ENCODE results near the gene CARS1.

The CARS1 gene

GRCh38 chr11:2982214-2982613 lies 75.0 kb downstream of the CARS1 start:
- peaks cover 3 to 89% of the 10 kb centered on the region in 2 donors for H3K36me3 ChIP-seq (replicated peaks in 1 of 2; ENCODE audit: control insufficient read depth in 2 of 2, insufficient read depth in 2 of 2, low read length in 2 of 2)
- H3K4me1 ChIP-seq (ENCODE audit: control insufficient read depth in 2 of 2, insufficient read depth in 1 of 2, low read depth in 1 of 2, low read length in 2 of 2) = no peaks in the 10 kb centered on the region
- no CpG with 5 or more reads among the region's 2 CpGs for WGBS, 2 donors (ENCODE audit: extremely low coverage in 2 of 2, insufficient read length in 2 of 2, insufficient replicate concordance in 1 of 2)
- no peak overlapping the region for H2BK12ac ChIP-seq (ENCODE audit: low read length)
- no peak overlapping the region for H2BK120ac ChIP-seq (ENCODE audit: low read depth, low read length)
- no peak for DNase-seq (ENCODE audit: low spot score)
- no peak overlapping the region for H3K27ac ChIP-seq (replicated peaks; ENCODE audit: low read length)
- no peak overlapping the region for H4K91ac ChIP-seq (ENCODE audit: low read depth, low read length, poor library complexity)
- peaks cover 1% of the 10 kb centered on the region for H3K79me1 ChIP-seq (ENCODE audit: low read depth, low read length)
- no peak overlapping the region for H2AK5ac ChIP-seq (ENCODE audit: low read depth, low read length)
- no peak overlapping the region for H3K23ac ChIP-seq (ENCODE audit: low read depth, low read length, poor library complexity)
- H3K27me3 ChIP-seq (ENCODE audit: control insufficient read depth in 3 of 3, insufficient read depth in 3 of 3, low read depth in 1 of 3, low read length in 3 of 3) = no peaks in the 10 kb centered on the region
- H2AFZ ChIP-seq (ENCODE audit: low read length) = no peak overlapping the region
- no peak overlapping the region for H3K14ac ChIP-seq (ENCODE audit: low read length)
- no peak overlapping the region for H3K9ac ChIP-seq (ENCODE audit: low read depth, low read length, poor library complexity)
- H3K18ac ChIP-seq (ENCODE audit: low read length) = no peak overlapping the region
- no peak overlapping the region for H3K4me2 ChIP-seq (ENCODE audit: insufficient read depth, low read length, poor library complexity, severe bottlenecking)
- no peak overlapping the region for H2BK5ac ChIP-seq (ENCODE audit: low read length)
- no peak overlapping the region for H2BK15ac ChIP-seq (ENCODE audit: low read length)
- no peaks in the 10 kb centered on the region for H3K9me3 ChIP-seq (replicated peaks in 1 of 2; ENCODE audit: control insufficient read depth in 2 of 2, insufficient read depth in 1 of 2, low read depth in 1 of 2, low read length in 2 of 2)
- H4K8ac ChIP-seq (ENCODE audit: low read depth, low read length) = no peak overlapping the region
- no peak overlapping the region for H3K4me3 ChIP-seq (ENCODE audit: low read length in 2 of 2)
- no peak overlapping the region for H3K4ac ChIP-seq (ENCODE audit: low read length)

- DNase-seq (ENCODE audit: low spot score) = no peak
- Histone ChIP-seq H3K9ac (ENCODE audit: low read depth, low read length, poor library complexity) (no peak overlapping the region), H2AK5ac (ENCODE audit: low read depth, low read length) (no peak overlapping the region), H4K8ac (ENCODE audit: low read depth, low read length) (no peak overlapping the region), H2BK120ac (ENCODE audit: low read depth, low read length) (no peak overlapping the region), H3K9me3 (replicated peaks in 1 of 2; ENCODE audit: control insufficient read depth in 2 of 2, insufficient read depth in 1 of 2, low read depth in 1 of 2, low read length in 2 of 2) (no peaks in the 10 kb centered on the region), H3K79me1 (ENCODE audit: low read depth, low read length) (peaks cover 1% of the 10 kb centered on the region), H3K23ac (ENCODE audit: low read depth, low read length, poor library complexity) (no peak overlapping the region), H3K14ac (ENCODE audit: low read length) (no peak overlapping the region), H3K4me1 (ENCODE audit: control insufficient read depth in 2 of 2, insufficient read depth in 1 of 2, low read depth in 1 of 2, low read length in 2 of 2) (no peaks in the 10 kb centered on the region), H3K27me3 (ENCODE audit: control insufficient read depth in 3 of 3, insufficient read depth in 3 of 3, low read depth in 1 of 3, low read length in 3 of 3) (no peaks in the 10 kb centered on the region), H3K27ac (replicated peaks; ENCODE audit: low read length) (no peak overlapping the region), H3K4me2 (ENCODE audit: insufficient read depth, low read length, poor library complexity, severe bottlenecking) (no peak overlapping the region), H3K4me3 (ENCODE audit: low read length in 2 of 2) (no peak overlapping the region), H2BK5ac (ENCODE audit: low read length) (no peak overlapping the region), H4K91ac (ENCODE audit: low read depth, low read length, poor library complexity) (no peak overlapping the region), H2AFZ (ENCODE audit: low read length) (no peak overlapping the region), H2BK12ac (ENCODE audit: low read length) (no peak overlapping the region), H3K4ac (ENCODE audit: low read length) (no peak overlapping the region), H3K18ac (ENCODE audit: low read length) (no peak overlapping the region), H2BK15ac (ENCODE audit: low read length) (no peak overlapping the region), H3K36me3 (replicated peaks in 1 of 2; ENCODE audit: control insufficient read depth in 2 of 2, insufficient read depth in 2 of 2, low read length in 2 of 2) (peaks cover 9 to 90% of the 10 kb centered on the region in 2 donors)
- no CpG with 5 or more reads among the region's 8 CpGs for WGBS, 2 donors (ENCODE audit: extremely low coverage in 2 of 2, insufficient read length in 2 of 2, insufficient replicate concordance in 1 of 2)
Observed at GRCh38 chr11:2981130-2981529, 76.1 kb downstream of the CARS1 start.

GRCh38 chr11:2980168-2980840 lies 76.9 kb downstream of the CARS1 start:
- H3K18ac ChIP-seq (ENCODE audit: low read length) = no peak overlapping the region
- H3K23ac ChIP-seq (ENCODE audit: low read depth, low read length, poor library complexity) = no peak overlapping the region
- no peak overlapping the region for H2BK12ac ChIP-seq (ENCODE audit: low read length)
- H3K36me3 ChIP-seq (replicated peaks in 1 of 2; ENCODE audit: control insufficient read depth in 2 of 2, insufficient read depth in 2 of 2, low read length in 2 of 2) = peaks cover 14 to 90% of the 10 kb centered on the region in 2 donors
- no peak overlapping the region for H2AFZ ChIP-seq (ENCODE audit: low read length)
- no CpG with 5 or more reads among the region's 6 CpGs for WGBS, 2 donors (ENCODE audit: extremely low coverage in 2 of 2, insufficient read length in 2 of 2, insufficient replicate concordance in 1 of 2)
- peaks cover 1% of the 10 kb centered on the region for H3K79me1 ChIP-seq (ENCODE audit: low read depth, low read length)
- no peak for DNase-seq (ENCODE audit: low spot score)
- no peak overlapping the region for H2AK5ac ChIP-seq (ENCODE audit: low read depth, low read length)
- no peak overlapping the region for H4K8ac ChIP-seq (ENCODE audit: low read depth, low read length)
- no peak overlapping the region for H2BK15ac ChIP-seq (ENCODE audit: low read length)
- H3K14ac ChIP-seq (ENCODE audit: low read length) = no peak overlapping the region
- no peaks in the 10 kb centered on the region for H3K27me3 ChIP-seq (ENCODE audit: control insufficient read depth in 3 of 3, insufficient read depth in 3 of 3, low read depth in 1 of 3, low read length in 3 of 3)
- H3K27ac ChIP-seq (replicated peaks; ENCODE audit: low read length) = no peak overlapping the region
- no peaks in the 10 kb centered on the region for H3K4me1 ChIP-seq (ENCODE audit: control insufficient read depth in 2 of 2, insufficient read depth in 1 of 2, low read depth in 1 of 2, low read length in 2 of 2)
- no peaks in the 10 kb centered on the region for H3K9me3 ChIP-seq (replicated peaks in 1 of 2; ENCODE audit: control insufficient read depth in 2 of 2, insufficient read depth in 1 of 2, low read depth in 1 of 2, low read length in 2 of 2)
- H3K4me2 ChIP-seq (ENCODE audit: insufficient read depth, low read length, poor library complexity, severe bottlenecking) = no peak overlapping the region
- no peak overlapping the region for H2BK5ac ChIP-seq (ENCODE audit: low read length)
- no peak overlapping the region for H4K91ac ChIP-seq (ENCODE audit: low read depth, low read length, poor library complexity)
- H3K4me3 ChIP-seq (ENCODE audit: low read length in 2 of 2) = no peak overlapping the region
- H3K4ac ChIP-seq (ENCODE audit: low read length) = no peak overlapping the region
- no peak overlapping the region for H3K9ac ChIP-seq (ENCODE audit: low read depth, low read length, poor library complexity)
- no peak overlapping the region for H2BK120ac ChIP-seq (ENCODE audit: low read depth, low read length)

GRCh38 chr11:2977113-2977512 lies 80.1 kb downstream of the CARS1 start:
- Histone ChIP-seq H3K27me3 (ENCODE audit: control insufficient read depth in 3 of 3, insufficient read depth in 3 of 3, low read depth in 1 of 3, low read length in 3 of 3) (no peaks in the 10 kb centered on the region), H2AK5ac (ENCODE audit: low read depth, low read length) (no peak overlapping the region), H4K8ac (ENCODE audit: low read depth, low read length) (no peak overlapping the region), H3K4me2 (ENCODE audit: insufficient read depth, low read length, poor library complexity, severe bottlenecking) (no peak overlapping the region), H2BK5ac (ENCODE audit: low read length) (no peak overlapping the region), H2BK120ac (ENCODE audit: low read depth, low read length) (no peak overlapping the region), H3K4ac (ENCODE audit: low read length) (no peak overlapping the region), H2BK12ac (ENCODE audit: low read length) (no peak overlapping the region), H2AFZ (ENCODE audit: low read length) (no peak overlapping the region), H4K91ac (ENCODE audit: low read depth, low read length, poor library complexity) (no peak overlapping the region), H3K4me3 (ENCODE audit: low read length in 2 of 2) (no peak overlapping the region), H3K14ac (ENCODE audit: low read length) (no peak overlapping the region), H3K9me3 (replicated peaks in 1 of 2; ENCODE audit: control insufficient read depth in 2 of 2, insufficient read depth in 1 of 2, low read depth in 1 of 2, low read length in 2 of 2) (no peaks in the 10 kb centered on the region), H3K36me3 (replicated peaks in 1 of 2; ENCODE audit: control insufficient read depth in 2 of 2, insufficient read depth in 2 of 2, low read length in 2 of 2) (peaks cover 30 to 97% of the 10 kb centered on the region in 2 donors), H2BK15ac (ENCODE audit: low read length) (no peak overlapping the region), H3K27ac (replicated peaks; ENCODE audit: low read length) (no peak overlapping the region), H3K9ac (ENCODE audit: low read depth, low read length, poor library complexity) (no peak overlapping the region), H3K23ac (ENCODE audit: low read depth, low read length, poor library complexity) (no peak overlapping the region), H3K18ac (ENCODE audit: low read length) (no peak overlapping the region), H3K79me1 (ENCODE audit: low read depth, low read length) (no peaks in the 10 kb centered on the region), H3K4me1 (ENCODE audit: control insufficient read depth in 2 of 2, insufficient read depth in 1 of 2, low read depth in 1 of 2, low read length in 2 of 2) (no peaks in the 10 kb centered on the region)
- DNase-seq (ENCODE audit: low spot score) = no peak
- no CpG with 5 or more reads among the region's 7 CpGs for WGBS, 2 donors (ENCODE audit: extremely low coverage in 2 of 2, insufficient read length in 2 of 2, insufficient replicate concordance in 1 of 2)

Data from neuronal stem cell (in vitro differentiated cells).